Measurements from ENCODE around the gene FABP3.

The FABP3 gene

GRCh38 chr1:31361607-31362006 is 11.3 kb downstream of the FABP3 start:
- DNase-seq, result no peak
- H3K9me2 ChIP-seq (replicated peaks; ENCODE audit: insufficient read depth, low read length), result no peaks in the 10 kb centered on the region
- no peaks in the 10 kb centered on the region for H3K27me3 ChIP-seq (replicated peaks; ENCODE audit: insufficient read depth, low read length)
- no peaks in the 10 kb centered on the region for H3K36me3 ChIP-seq (replicated peaks; ENCODE audit: insufficient read depth, low read length)
- no peaks in the 10 kb centered on the region for H4K20me1 ChIP-seq (ENCODE audit: insufficient read depth, low read length)
- H3K4me1 ChIP-seq (ENCODE audit: low read length), result no peaks in the 10 kb centered on the region
- H3K79me2 ChIP-seq (ENCODE audit: low read length), result no peaks in the 10 kb centered on the region
- no peak overlapping the region for H3K4me2 ChIP-seq (ENCODE audit: low read depth, low read length)
- no peak overlapping the region for H2AFZ ChIP-seq (ENCODE audit: low read length)
- no peaks in the 10 kb centered on the region for H3K9me3 ChIP-seq (replicated peaks; ENCODE audit: insufficient read depth, low read length)
- TF ChIP-seq EZH2phosphoT487 (IDR thresholded peaks at IDR 0.05; ENCODE audit: low read length) (no peak), EZH2 (optimal IDR thresholded peaks at IDR 0.05; ENCODE audit: low read depth, low read length) (no peak)
- TF ChIP-seq, protein P1, sequence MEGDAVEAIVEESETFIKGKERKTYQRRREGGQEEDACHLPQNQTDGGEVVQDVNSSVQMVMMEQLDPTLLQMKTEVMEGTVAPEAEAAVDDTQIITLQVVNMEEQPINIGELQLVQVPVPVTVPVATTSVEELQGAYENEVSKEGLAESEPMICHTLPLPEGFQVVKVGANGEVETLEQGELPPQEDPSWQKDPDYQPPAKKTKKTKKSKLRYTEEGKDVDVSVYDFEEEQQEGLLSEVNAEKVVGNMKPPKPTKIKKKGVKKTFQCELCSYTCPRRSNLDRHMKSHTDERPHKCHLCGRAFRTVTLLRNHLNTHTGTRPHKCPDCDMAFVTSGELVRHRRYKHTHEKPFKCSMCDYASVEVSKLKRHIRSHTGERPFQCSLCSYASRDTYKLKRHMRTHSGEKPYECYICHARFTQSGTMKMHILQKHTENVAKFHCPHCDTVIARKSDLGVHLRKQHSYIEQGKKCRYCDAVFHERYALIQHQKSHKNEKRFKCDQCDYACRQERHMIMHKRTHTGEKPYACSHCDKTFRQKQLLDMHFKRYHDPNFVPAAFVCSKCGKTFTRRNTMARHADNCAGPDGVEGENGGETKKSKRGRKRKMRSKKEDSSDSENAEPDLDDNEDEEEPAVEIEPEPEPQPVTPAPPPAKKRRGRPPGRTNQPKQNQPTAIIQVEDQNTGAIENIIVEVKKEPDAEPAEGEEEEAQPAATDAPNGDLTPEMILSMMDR (IDR thresholded peaks at IDR 0.05; ENCODE audit: low read length), result no peak
- H3K4me3 ChIP-seq (ENCODE audit: low read length), result no peak overlapping the region
- H3K27ac ChIP-seq (ENCODE audit: low read length), result no peak overlapping the region
- no peaks in the 10 kb centered on the region for H3F3A ChIP-seq (ENCODE audit: insufficient read depth, low read length)
- no peak overlapping the region for H3K9ac ChIP-seq (ENCODE audit: low read length)

DNA sequence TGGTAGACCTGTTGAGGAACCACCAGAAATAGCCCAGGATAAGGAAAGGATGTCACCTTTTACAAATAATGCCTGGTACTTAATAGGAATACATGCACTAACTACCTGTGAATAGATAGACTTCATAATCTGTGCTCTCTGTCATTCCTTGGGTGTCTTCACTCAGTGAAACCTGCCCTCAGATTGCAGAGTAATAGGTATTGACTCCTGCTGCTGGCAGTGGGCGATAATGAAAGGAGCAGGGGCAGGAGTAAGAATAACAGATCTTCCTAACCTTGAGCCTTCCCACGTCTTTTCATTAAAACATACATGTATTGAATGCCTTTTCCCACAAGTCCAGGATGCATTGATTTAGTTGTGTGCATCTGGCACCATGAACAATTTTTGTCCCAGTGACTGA is 16.4 kb downstream of the FABP3 start:
- TF ChIP-seq EZH2phosphoT487 (IDR thresholded peaks at IDR 0.05; ENCODE audit: low read length) (no peak), EZH2 (optimal IDR thresholded peaks at IDR 0.05; ENCODE audit: low read depth, low read length) (no peak)
- TF ChIP-seq, protein P1 (IDR thresholded peaks at IDR 0.05; ENCODE audit: low read length), result no peak
- no peak overlapping the region for H2AFZ ChIP-seq (ENCODE audit: low read length)
- H3K27me3 ChIP-seq (replicated peaks; ENCODE audit: insufficient read depth, low read length), result no peaks in the 10 kb centered on the region
- no peak overlapping the region for H3K4me2 ChIP-seq (ENCODE audit: low read depth, low read length)
- H3F3A ChIP-seq (ENCODE audit: insufficient read depth, low read length), result no peaks in the 10 kb centered on the region
- no peak overlapping the region for H3K9ac ChIP-seq (ENCODE audit: low read length)
- H4K20me1 ChIP-seq (ENCODE audit: insufficient read depth, low read length), result no peaks in the 10 kb centered on the region
- H3K9me2 ChIP-seq (replicated peaks; ENCODE audit: insufficient read depth, low read length), result no peaks in the 10 kb centered on the region
- H3K9me3 ChIP-seq (replicated peaks; ENCODE audit: insufficient read depth, low read length), result no peaks in the 10 kb centered on the region
- H3K27ac ChIP-seq (ENCODE audit: low read length), result no peak overlapping the region
- no peak for DNase-seq
- H3K36me3 ChIP-seq (replicated peaks; ENCODE audit: insufficient read depth, low read length), result no peaks in the 10 kb centered on the region
- H3K4me1 ChIP-seq (ENCODE audit: low read length), result no peaks in the 10 kb centered on the region
- no peaks in the 10 kb centered on the region for H3K79me2 ChIP-seq (ENCODE audit: low read length)
- H3K4me3 ChIP-seq (ENCODE audit: low read length), result no peak overlapping the region

GRCh38 chr1:31354283-31354682 is 18.6 kb downstream of the FABP3 start:
- DNase-seq, result no peak
- H3K4me2 ChIP-seq (ENCODE audit: low read depth, low read length), result no peak overlapping the region
- H4K20me1 ChIP-seq (ENCODE audit: insufficient read depth, low read length), result no peaks in the 10 kb centered on the region
- no peaks in the 10 kb centered on the region for H3K4me1 ChIP-seq (ENCODE audit: low read length)
- no peaks in the 10 kb centered on the region for H3K27me3 ChIP-seq (replicated peaks; ENCODE audit: insufficient read depth, low read length)
- H3K4me3 ChIP-seq (ENCODE audit: low read length), result no peak overlapping the region
- H3K9me3 ChIP-seq (replicated peaks; ENCODE audit: insufficient read depth, low read length), result no peaks in the 10 kb centered on the region
- H3K9me2 ChIP-seq (replicated peaks; ENCODE audit: insufficient read depth, low read length), result no peaks in the 10 kb centered on the region
- H3K27ac ChIP-seq (ENCODE audit: low read length), result no peak overlapping the region
- no peaks in the 10 kb centered on the region for H3K36me3 ChIP-seq (replicated peaks; ENCODE audit: insufficient read depth, low read length)
- no peak overlapping the region for H2AFZ ChIP-seq (ENCODE audit: low read length)
- no peaks in the 10 kb centered on the region for H3F3A ChIP-seq (ENCODE audit: insufficient read depth, low read length)
- TF ChIP-seq, protein P1 (IDR thresholded peaks at IDR 0.05; ENCODE audit: low read length), result no peak
- TF ChIP-seq EZH2 (optimal IDR thresholded peaks at IDR 0.05; ENCODE audit: low read depth, low read length) (no peak), EZH2phosphoT487 (IDR thresholded peaks at IDR 0.05; ENCODE audit: low read length) (no peak)
- no peak overlapping the region for H3K9ac ChIP-seq (ENCODE audit: low read length)
- H3K79me2 ChIP-seq (ENCODE audit: low read length), result no peaks in the 10 kb centered on the region

Data from MM.1S (cell line).